NCI-H345 treated with DMSO at 0.1 percent for 48 hours (cell line): ENCODE data around the gene ARMC2.
A peak's percentile ranks its signal among the peaks of the same experiment; 100 is the strongest.
"Not testable (repeated sequence)": the region's sequence is repeated elsewhere in the genome, so short reads cannot be mapped to it uniquely, and the experiment has no call there.

Experiments
- DNase-seq: peaks from one replicate; lab custom pipeline; 2025; ENCODE audit not compliant: unreplicated experiment; lab: John Stamatoyannopoulos, UW

ARMC2 gene

GRCh38 chr6:108831104-108831503 lies 17.1 kb upstream of the ARMC2 start:
- DNase-seq = no peak

GRCh38 chr6:108832738-108833137 lies 15.5 kb upstream of the ARMC2 start:
- no peak for DNase-seq

GRCh38 chr6:108835218-108835850 lies 12.9 kb upstream of the ARMC2 start:
- DNase-seq = peak; percentile 60

GRCh38 chr6:108836061-108836460 lies 12.2 kb upstream of the ARMC2 start:
- no peak for DNase-seq

GRCh38 chr6:108837236-108837971 lies 10.8 kb upstream of the ARMC2 start:
- no peak for DNase-seq

- no peak for DNase-seq
Measured at GRCh38 chr6:108838101-108838717, 10.0 kb upstream of the ARMC2 start.

GRCh38 chr6:108839083-108839642 lies 9.1 kb upstream of the ARMC2 start:
- DNase-seq = no peak

- DNase-seq = no peak
Measured at GRCh38 chr6:108840919-108841318, 7.3 kb upstream of the ARMC2 start.

- no peak for DNase-seq
Measured at GRCh38 chr6:108841377-108841855, 6.8 kb upstream of the ARMC2 start.

- DNase-seq = no peak
Measured at GRCh38 chr6:108844135-108844534, 4.1 kb upstream of the ARMC2 start.

- no peak for DNase-seq
Measured at GRCh38 chr6:108845145-108845544, 3.1 kb upstream of the ARMC2 start.

- no peak for DNase-seq
Measured at GRCh38 chr6:108846101-108846500, 2.1 kb upstream of the ARMC2 start.

GRCh38 chr6:108846628-108847027 lies 1.6 kb upstream of the ARMC2 start:
- DNase-seq = no peak

GRCh38 chr6:108847738-108848115 lies 495 bp upstream of the ARMC2 start:
- no peak for DNase-seq

- DNase-seq = no peak
Measured at GRCh38 chr6:108850669-108851465, 2.6 kb downstream of the ARMC2 start.

- no peak for DNase-seq
Measured at GRCh38 chr6:108851756-108852155, 3.5 kb downstream of the ARMC2 start.

GRCh38 chr6:108853077-108853476 lies 4.9 kb downstream of the ARMC2 start:
- no peak for DNase-seq

- no peak for DNase-seq
Measured at GRCh38 chr6:108862479-108863191, 14.4 kb downstream of the ARMC2 start.

GRCh38 chr6:108865751-108866286 lies 17.6 kb downstream of the ARMC2 start:
- DNase-seq = not testable (repeated sequence)

GRCh38 chr6:108866798-108867197 lies 18.6 kb downstream of the ARMC2 start:
- no peak for DNase-seq
